Stimulated activated naive CD8-positive, alpha-beta T cell treated with anti-CD3 and anti-CD28 coated beads, Interleukin-15, Interleukin-2, amounts not matched to agents 100 U/mL and 50 U/mL, for 24 hours (primary cell): ENCODE data around the gene IFITM1.
A peak's percentile ranks its signal among the peaks of the same experiment; 100 is the strongest.
"Not testable (repeated sequence)": the region's sequence is repeated elsewhere in the genome, so short reads cannot be mapped to it uniquely, and the experiment has no call there.

ENCODE experiments used
- ATAC-seq: fragments of 150-1000 bp; cut with Tn5 transposase; one replicate; pipeline ENCODE4 v1.10.0; 2021
- DNase-seq: peaks from one replicate; pipeline ENCODE4 v3.0.0; 2021

Gene IFITM1

GRCh38 chr11:282630-283360, 31.0 kb upstream of the IFITM1 start:
- DNase-seq (no peak), ATAC-seq (no peak)

DNA sequence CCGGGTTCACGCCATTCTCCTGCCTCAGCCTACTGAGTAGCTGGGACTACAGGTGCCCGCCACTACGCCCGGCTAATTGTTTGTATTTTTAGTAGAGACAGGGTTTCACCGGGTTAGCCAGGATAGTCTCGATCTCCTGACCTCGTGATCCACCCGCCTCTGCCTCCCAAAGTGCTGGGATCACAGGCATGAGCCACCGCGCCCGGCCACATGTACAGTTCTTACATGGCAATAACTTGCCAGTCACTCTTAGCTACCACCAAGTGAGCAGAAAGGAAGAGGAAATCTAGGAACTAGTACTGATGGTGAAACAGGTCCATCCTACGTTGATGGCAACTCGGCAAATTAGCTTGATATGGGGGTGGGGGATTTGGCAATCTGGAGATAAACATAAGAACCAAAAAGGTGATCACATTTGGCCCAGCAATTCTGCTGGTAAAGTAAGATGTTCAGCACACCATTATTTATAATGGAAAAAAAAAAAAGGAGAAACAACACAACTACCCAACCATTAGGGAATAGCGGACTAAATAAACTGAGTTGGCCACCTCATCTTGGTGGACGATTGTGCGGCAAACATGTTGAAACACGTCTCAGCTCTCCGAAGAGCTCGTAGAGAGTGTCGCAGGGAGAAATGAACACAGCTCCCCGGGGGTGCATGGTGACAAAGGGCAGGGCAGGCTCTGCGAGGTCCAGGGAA, 30.3 kb upstream of the IFITM1 start:
- no peak for DNase-seq
- no peak for ATAC-seq

GRCh38 chr11:284105-285020, 29.5 kb upstream of the IFITM1 start:
- ATAC-seq (no peak), DNase-seq (no peak)

DNA sequence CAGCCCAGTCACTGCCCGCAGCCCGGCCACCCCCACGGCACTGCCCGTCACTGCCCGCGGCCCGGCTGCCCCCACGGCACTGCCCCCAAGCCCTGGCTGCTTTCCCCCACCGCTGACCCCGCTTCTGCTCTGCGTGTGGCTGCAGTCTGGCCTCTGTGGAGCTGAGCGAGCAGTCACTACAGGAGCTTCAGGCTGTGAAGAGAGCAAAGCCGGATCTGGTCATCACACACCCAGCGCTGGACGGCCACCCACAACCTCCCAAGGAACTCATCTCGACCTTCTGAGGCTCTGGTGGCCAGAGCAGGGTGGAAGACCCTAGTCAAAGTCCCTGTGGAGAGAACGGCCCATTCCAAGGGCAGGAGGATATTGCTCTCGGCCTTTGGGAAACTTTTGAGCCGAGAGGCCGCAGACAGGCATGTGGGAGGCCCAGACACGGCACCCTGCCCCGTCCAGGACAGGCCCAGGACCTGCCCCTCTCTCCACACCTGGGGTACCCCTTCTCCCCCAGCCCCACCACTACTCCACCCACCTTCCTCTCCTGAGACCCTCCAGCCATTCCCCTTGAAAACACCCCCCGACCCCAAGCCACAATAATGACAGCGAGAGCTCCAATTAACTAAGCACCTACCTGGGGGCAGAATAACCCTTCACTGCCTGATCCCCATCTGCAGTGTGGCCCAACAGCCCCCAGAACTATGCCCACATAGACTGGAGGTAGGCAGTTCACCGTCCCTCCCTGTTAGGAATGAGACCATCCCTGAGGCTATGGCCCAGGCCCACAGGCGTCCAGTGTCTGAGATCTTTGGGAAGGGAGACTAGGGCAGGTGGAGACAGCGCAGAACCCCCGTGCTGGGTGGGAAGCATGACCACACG, 28.6 kb upstream of the IFITM1 start:
- DNase-seq (peak; percentile 2), ATAC-seq (no peak)

GRCh38 chr11:285894-286220, 28.0 kb upstream of the IFITM1 start:
- DNase-seq (peak; percentile 3), ATAC-seq (no peak)

- peak; percentile 39 for DNase-seq
- ATAC-seq, result not testable (repeated sequence)
Observed at GRCh38 chr11:286977-287820, 26.6 kb upstream of the IFITM1 start.

DNA sequence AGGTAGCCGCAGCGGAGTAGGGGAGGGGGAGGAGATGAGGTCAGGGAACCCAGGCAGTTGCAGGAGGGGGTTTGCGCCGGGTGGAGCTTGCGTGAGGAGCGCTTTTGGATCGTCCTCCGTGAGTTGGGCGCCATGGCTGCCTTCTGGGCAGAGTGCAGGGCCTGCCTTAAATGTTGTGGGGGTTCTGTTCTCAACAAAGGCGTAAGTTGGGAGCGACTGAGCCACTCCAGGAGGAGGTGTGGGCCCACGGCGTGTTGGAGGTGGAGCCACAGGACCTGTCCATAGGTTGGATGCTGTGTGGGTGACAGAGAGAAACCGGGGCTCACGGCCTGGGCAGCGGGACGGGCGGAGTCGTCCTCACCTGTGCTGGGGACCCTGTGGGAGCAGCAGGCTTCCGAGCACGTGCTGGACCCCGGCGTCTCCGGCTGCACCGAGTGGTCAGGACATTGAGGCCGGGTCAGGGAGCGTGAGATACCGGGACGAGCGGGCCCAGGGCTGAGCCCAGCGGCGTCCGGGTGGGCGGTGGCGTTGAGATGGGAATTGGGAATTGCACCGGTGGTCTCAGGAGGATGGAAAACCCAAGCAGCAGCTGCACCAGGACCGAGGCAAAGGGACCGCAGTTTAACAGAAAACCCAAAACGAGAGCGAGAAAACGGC, 25.9 kb upstream of the IFITM1 start:
- DNase-seq, result peak; percentile 56
- peak; percentile 26 for ATAC-seq

DNA sequence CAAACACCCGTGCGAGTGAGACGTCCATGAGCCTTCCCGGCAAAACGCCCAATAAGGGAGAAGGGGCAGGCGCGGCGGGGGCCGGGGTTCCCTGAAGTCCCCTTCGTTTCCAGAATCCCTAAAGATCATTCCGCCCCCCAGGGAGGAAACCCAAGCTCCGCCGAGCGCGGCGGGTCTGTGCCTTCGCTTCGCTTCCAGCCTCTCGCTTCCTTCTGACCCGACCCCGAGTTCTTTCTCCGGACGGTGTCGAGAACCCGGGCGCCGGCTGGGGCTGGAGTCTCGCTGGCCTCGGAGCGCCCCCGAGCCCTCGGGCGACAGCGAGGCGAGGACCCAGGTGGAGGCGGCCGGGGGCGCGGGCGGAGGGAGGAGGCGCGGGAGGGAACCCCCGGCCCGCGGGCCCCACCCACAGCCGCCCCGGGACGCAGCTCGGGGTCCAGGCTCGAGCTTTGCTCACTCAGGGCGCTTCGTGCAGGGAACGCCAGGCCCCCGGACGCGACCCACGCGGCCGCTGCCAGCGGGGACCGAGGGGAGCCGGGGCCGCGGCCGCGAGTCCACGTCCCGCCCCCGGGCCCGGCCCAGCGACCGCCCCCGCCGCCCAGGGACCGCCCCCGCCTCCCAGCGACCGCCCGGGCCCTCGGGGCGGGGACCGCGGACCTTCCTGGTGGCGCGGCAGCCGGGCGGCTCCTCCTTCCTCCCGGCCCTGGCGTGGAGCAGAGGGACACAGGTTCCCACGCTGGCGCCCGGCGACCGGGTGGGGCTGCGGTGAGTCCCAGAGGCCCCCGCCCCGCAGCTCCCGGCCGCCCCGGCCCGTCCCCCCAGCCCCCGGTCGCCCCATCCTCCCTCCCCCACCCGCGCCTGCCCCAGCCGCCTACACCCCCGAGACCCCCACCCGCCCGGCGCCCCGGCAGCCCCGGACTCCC, 25.1 kb upstream of the IFITM1 start, which contains the start of gene PGGHG:
TSS of gene PGGHG (plus strand) at position 649 of the 920 bp plus-strand sequence. CDS start 691 bp downstream, outside the sequence.
- peak; percentile 70 for DNase-seq
- peak; percentile 24 for ATAC-seq

GRCh38 chr11:289398-289711, 24.5 kb upstream of the IFITM1 start:
- ATAC-seq, result no peak
- DNase-seq, result no peak

GRCh38 chr11:289712-290620, 23.9 kb upstream of the IFITM1 start:
- ATAC-seq (no peak), DNase-seq (no peak)

DNA sequence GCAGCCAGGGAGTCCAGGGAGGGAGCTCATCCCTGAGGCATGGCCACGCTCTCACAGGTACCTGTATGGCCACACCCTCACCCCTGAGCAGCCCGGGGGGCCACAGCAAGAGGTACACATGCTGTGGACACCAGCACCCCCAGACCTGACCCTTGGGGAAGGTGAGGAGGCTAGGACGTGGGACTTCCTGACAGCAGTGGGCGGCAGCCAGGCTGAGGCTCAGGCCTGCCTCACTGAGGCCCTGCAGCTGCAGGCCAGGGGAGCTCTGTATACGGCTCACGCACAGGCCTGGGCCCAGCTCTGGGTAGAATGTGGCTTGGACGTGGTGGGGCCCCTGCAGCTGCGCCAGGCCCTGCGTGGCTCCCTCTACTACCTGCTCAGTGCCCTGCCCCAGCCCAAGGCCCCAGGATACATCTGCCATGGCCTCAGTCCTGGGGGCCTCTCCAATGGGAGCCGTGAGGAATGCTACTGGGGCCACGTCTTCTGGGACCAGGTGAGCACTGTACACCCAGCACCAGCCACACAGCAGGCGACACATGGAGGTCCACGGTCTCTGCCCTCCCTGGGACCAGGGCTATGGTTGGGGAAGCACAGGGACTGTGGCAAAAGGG, 23.1 kb upstream of the IFITM1 start:
- ATAC-seq (no peak), DNase-seq (no peak)

DNA sequence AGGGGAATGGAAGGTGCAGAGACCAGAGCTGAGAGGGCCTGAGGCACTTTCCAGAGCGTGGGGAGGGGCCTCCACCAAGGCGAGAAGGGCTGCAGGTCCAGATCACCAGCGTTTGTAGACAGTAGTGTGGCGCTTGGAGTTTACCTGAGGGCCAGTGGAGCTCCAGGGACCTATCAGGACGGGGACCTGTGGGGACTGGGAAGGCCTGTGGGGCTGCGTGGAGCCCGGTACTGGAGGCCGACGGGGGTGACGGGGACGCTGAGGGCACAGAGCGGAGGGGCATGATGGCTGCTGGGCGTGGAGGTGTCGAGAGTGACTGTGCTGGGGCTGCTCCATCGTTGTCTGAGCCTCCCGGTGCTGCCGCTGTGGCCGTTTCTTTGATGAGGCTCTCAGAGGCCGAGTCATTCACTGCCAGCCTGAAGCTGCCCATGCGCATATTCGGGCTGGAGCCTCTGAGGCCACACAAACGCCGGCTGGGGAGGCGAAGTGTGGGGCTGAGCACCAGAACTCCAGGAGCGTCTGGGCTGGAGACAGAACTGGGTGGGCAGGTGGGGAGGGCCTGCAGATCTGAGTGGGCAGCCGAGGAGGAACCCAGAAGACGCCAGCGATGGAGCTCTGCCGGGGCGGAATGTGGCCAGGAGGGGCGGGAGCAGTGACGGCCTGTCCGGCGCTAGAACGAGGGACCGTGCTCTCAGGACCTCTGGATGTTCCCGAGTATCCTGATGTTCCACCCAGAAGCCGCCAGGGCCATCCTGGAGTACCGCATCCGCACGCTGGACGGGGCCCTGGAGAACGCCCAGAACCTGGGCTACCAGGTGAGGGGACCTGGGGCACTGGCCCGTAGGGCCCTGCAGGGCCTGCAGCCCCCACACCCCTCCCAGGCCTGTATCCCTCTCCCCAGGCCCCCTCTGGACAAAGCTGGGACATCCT, 22.3 kb upstream of the IFITM1 start:
- DNase-seq, result no peak
- ATAC-seq, result no peak

DNA sequence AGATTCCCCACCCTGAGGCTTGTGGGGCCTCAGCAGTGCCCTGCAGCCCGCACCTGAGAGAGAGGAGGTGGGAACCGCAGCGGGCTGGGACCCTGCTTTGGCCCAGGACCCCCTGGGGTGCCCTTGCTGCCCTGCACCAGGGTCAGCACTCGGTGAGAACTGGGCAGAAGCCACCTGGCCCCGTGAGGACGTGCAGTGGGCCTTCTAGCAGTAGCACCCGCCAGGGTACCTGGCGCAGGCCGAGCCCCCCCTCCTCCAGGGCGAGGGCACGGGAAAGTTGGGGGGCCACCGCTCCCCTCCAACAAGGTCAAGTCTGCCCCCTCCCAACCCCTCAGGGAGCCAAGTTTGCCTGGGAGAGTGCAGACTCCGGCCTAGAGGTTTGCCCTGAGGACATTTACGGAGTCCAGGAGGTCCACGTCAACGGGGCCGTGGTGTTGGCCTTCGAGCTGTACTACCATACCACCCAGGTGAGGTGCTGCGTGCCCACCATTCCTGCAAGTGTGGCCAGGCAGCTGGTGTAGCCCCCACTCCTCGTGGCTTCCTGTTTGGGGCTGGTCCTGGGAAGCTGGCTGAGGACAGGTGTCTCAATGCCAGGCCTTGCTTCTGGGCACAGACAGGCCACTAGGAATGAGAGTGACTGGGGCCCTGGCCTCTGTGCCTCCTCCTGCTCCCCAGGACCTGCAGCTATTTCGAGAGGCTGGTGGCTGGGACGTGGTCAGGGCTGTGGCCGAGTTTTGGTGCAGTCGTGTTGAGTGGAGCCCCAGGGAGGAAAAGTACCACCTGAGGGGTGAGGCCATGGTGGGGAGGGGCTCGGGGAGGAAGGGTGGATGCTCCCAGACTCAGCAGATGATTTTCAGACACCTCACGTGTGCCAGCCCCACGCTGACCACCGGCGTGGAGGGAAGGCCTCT, 21.4 kb upstream of the IFITM1 start:
- ATAC-seq (no peak), DNase-seq (no peak)

DNA sequence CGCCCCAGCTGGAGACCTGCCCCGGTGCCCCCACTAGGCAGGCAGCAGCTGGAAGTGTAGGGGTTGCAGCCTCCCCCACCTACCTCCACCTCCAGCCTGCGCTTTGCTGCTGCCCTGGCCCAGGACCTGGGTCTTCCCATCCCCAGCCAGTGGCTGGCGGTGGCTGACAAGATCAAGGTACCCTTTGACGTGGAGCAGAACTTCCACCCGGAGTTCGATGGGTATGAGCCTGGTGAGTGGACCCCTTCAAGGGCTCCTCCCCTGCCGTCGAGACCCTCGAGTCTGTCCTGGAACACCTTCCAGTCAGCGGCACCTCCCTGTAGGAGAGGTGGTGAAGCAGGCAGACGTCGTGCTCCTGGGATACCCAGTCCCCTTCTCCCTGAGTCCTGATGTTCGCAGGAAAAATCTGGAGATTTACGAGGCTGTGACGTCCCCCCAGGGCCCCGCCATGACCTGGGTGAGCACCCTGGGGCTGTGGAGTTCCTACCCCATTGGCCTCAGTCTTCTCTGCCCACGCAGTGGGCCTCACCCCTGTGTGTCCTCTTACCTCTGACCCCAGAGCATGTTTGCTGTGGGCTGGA, 20.5 kb upstream of the IFITM1 start:
- DNase-seq (no peak), ATAC-seq (no peak)
